SK-N-SH treated with all-trans-retinoic acid at 6 μM for 48 hours (cell line): ENCODE results near the gene NGEF.

Experiments
- ATAC-seq: fragments of 200-7000 bp; cut with Tn5 transposase; 3 replicates; pipeline ENCODE4 v1.9.1; 2020; ENCODE audit warnings: mild to moderate bottlenecking, moderate library complexity
- ARNTL ChIP-seq: fragments of 450-650 bp; formaldehyde crosslinking; IDR thresholded peaks from 2 replicates; pipeline ENCODE4 v1.5.0; 2020; ENCODE audit warnings: low read depth, mild to moderate bottlenecking, moderate library complexity, borderline replicate concordance
- BACH2 ChIP-seq: fragments of 250-450 bp; sonication (Bioruptor Pico); IDR thresholded peaks from 2 replicates; pipeline ENCODE4 v1.9.0; 2021; ENCODE audit warnings: mild to moderate bottlenecking, borderline replicate concordance
- CREB5 ChIP-seq: fragments of 250-450 bp; sonication (Bioruptor Pico); IDR thresholded peaks from 2 replicates; pipeline ENCODE4 v1.5.1; 2020; ENCODE audit warnings: low read depth, mild to moderate bottlenecking, moderate library complexity
- CSDC2 ChIP-seq: fragments of 250-450 bp; sonication (Bioruptor Pico); IDR thresholded peaks from 2 replicates; pipeline ENCODE4 v1.5.0; 2020; ENCODE audit warnings: mild to moderate bottlenecking, moderate library complexity
- CSRNP3 ChIP-seq: fragments of 250-450 bp; sonication (Bioruptor Pico); IDR thresholded peaks from 2 replicates; pipeline ENCODE4 v1.5.1; 2021; ENCODE audit warnings: mild to moderate bottlenecking, moderate library complexity
- ESRRG ChIP-seq: fragments of 250-450 bp; sonication (Bioruptor Pico); IDR thresholded peaks from 2 replicates; pipeline ENCODE4 v1.6.1; 2021; ENCODE audit warnings: mild to moderate bottlenecking
- GLIS3 ChIP-seq: fragments of 250-450 bp; sonication (Bioruptor Pico); IDR thresholded peaks from 2 replicates; pipeline ENCODE4 v1.5.0; 2020; ENCODE audit warnings: mild to moderate bottlenecking, moderate library complexity
- ISL1 ChIP-seq: fragments of 250-450 bp; sonication (Bioruptor Pico); IDR thresholded peaks from 2 replicates; pipeline ENCODE4 v2.1.2; 2022; ENCODE audit warnings: mild to moderate bottlenecking, moderate library complexity
- OSR1 ChIP-seq: fragments of 250-450 bp; sonication (Bioruptor Pico); IDR thresholded peaks from 2 replicates; pipeline ENCODE4 v1.8.0; 2022; ENCODE audit warnings: moderate library complexity, mild to moderate bottlenecking, inconsistent platforms
- PATZ1 ChIP-seq: fragments of 250-450 bp; sonication (Bioruptor Pico); IDR thresholded peaks from 2 replicates; pipeline ENCODE4 v1.8.0; 2020; ENCODE audit warnings: mild to moderate bottlenecking, moderate library complexity, borderline replicate concordance
- RARB ChIP-seq: fragments of 250-450 bp; sonication (Bioruptor Pico); IDR thresholded peaks from 2 replicates; pipeline ENCODE4 v1.8.0; 2021; ENCODE audit warnings: mild to moderate bottlenecking, moderate library complexity
- SNAI2 ChIP-seq: fragments of 250-450 bp; sonication (Bioruptor Pico); IDR thresholded peaks from 2 replicates; pipeline ENCODE4 v1.5.0; 2020; ENCODE audit warnings: mild to moderate bottlenecking, moderate library complexity
- TOX ChIP-seq: fragments of 250-450 bp; sonication (Bioruptor Pico); IDR thresholded peaks from 2 replicates; pipeline ENCODE4 v1.8.0; 2021; ENCODE audit warnings: mild to moderate bottlenecking, moderate library complexity, borderline replicate concordance
- TSHZ2 ChIP-seq: fragments of 250-450 bp; sonication (Bioruptor Pico); IDR thresholded peaks from 2 replicates; pipeline ENCODE4 v1.5.0; 2020; ENCODE audit warnings: mild to moderate bottlenecking, moderate library complexity
- ZC3H10 ChIP-seq: fragments of 250-450 bp; sonication (Bioruptor Pico); IDR thresholded peaks from 2 replicates; pipeline ENCODE4 v1.5.1; 2021; ENCODE audit warnings: mild to moderate bottlenecking, moderate library complexity
- ZFP3 ChIP-seq: fragments of 250-450 bp; sonication (Bioruptor Pico); IDR thresholded peaks from 2 replicates; pipeline ENCODE4 v1.5.0; 2020; ENCODE audit warnings: mild to moderate bottlenecking, moderate library complexity
- ZFP30 ChIP-seq: fragments of 450-650 bp; formaldehyde crosslinking; IDR thresholded peaks from 2 replicates; pipeline ENCODE4 v1.5.0; 2022; ENCODE audit warnings: mild to moderate bottlenecking, moderate library complexity
- ZNF565 ChIP-seq: fragments of 450-650 bp; formaldehyde crosslinking; conservative IDR thresholded peaks from 2 replicates; pipeline ENCODE4 v1.5.0; 2020; ENCODE audit warnings: low read depth, mild to moderate bottlenecking, moderate library complexity
- ZNF8 ChIP-seq: fragments of 450-650 bp; formaldehyde crosslinking; IDR thresholded peaks from 2 replicates; pipeline ENCODE4 v1.5.0; 2020; ENCODE audit warnings: mild to moderate bottlenecking, moderate library complexity

The NGEF gene

GRCh38 chr2:232955856-232956255 lies 57.2 kb downstream of the NGEF start:
- ATAC-seq, result no peak
- TF ChIP-seq ZFP3 (CRISPR knock-in tag), result no peak
- TF ChIP-seq ZNF565 (CRISPR knock-in tag), result no peak
- TF ChIP-seq BACH2, result no peak
- no peak for TF ChIP-seq ESRRG (CRISPR knock-in tag)
- TF ChIP-seq CSRNP3, result no peak
- TF ChIP-seq CSDC2 (CRISPR knock-in tag), result no peak
- TF ChIP-seq ZNF8 (CRISPR knock-in tag), result no peak
- TF ChIP-seq TSHZ2, result no peak
- no peak for TF ChIP-seq TOX
- no peak for TF ChIP-seq CREB5 (CRISPR knock-in tag)
- TF ChIP-seq GLIS3 (CRISPR knock-in tag), result no peak
- TF ChIP-seq PATZ1 (CRISPR knock-in tag), result no peak
- TF ChIP-seq ISL1, result no peak

GRCh38 chr2:232954691-232955090 lies 58.4 kb downstream of the NGEF start:
- no peak for ATAC-seq
- TF ChIP-seq CSRNP3 (no peak), ZNF565 (CRISPR knock-in tag) (no peak), RARB (no peak), CREB5 (CRISPR knock-in tag) (no peak), ZNF8 (CRISPR knock-in tag) (no peak), BACH2 (no peak), OSR1 (CRISPR knock-in tag) (no peak), ISL1 (no peak), ESRRG (CRISPR knock-in tag) (no peak), ZFP3 (CRISPR knock-in tag) (no peak), ZC3H10 (CRISPR knock-in tag) (no peak)

GRCh38 chr2:232951891-232952290 lies 61.2 kb downstream of the NGEF start:
- TF ChIP-seq ZNF8 (CRISPR knock-in tag), result no peak
- no peak for TF ChIP-seq ISL1
- TF ChIP-seq TOX, result no peak
- TF ChIP-seq GLIS3 (CRISPR knock-in tag), result no peak
- ATAC-seq, result peak; percentile 41

- TF ChIP-seq RARB, result no peak
- TF ChIP-seq ISL1, result no peak
- TF ChIP-seq ZNF8 (CRISPR knock-in tag), result no peak
- TF ChIP-seq TOX, result no peak
- TF ChIP-seq ZFP30 (CRISPR knock-in tag), result no peak
- TF ChIP-seq ZFP3 (CRISPR knock-in tag), result no peak
- no peak for TF ChIP-seq SNAI2 (CRISPR knock-in tag)
- no peak for TF ChIP-seq ARNTL
- TF ChIP-seq CREB5 (CRISPR knock-in tag), result no peak
- TF ChIP-seq BACH2, result no peak
- ATAC-seq, result no peak
These were observed 61.9 kb downstream of the NGEF start for GRCh38 chr2:232951181-232951580.
